H9 (cell line): ENCODE results near the gene DMAC2. TPM values are rescaled to one million over a fixed set of nuclear protein-coding genes. Genes with fewer than 3 reads are reported as not detected.

Source experiments
- DNase-seq: peaks from one replicate; pipeline ENCODE4 v3.0.0-alpha.2; 2017
- H2AFZ ChIP-seq: one replicate; pipeline ENCODE4 v1.6.1; 2013; ENCODE audit warnings: mild to moderate bottlenecking, low read length, control low read depth, moderate library complexity
- H2AK5ac ChIP-seq: 2 replicates; pipeline ENCODE4 v1.6.1; 2013; ENCODE audit warnings: low read length, control low read depth, mixed read lengths; ENCODE audit not compliant: insufficient read length
- H2BK120ac ChIP-seq: one replicate; pipeline ENCODE4 v1.6.1; 2013; ENCODE audit warnings: low read depth, mild to moderate bottlenecking, low read length, control low read depth, inconsistent platforms; ENCODE audit not compliant: poor library complexity, severe bottlenecking
- H2BK12ac ChIP-seq: 2 replicates; pipeline ENCODE4 v1.6.1; 2013; ENCODE audit warnings: low read length, control low read depth, mixed read lengths, low read depth; ENCODE audit not compliant: insufficient read length
- H2BK15ac ChIP-seq: 2 replicates; pipeline ENCODE4 v1.6.1; 2013; ENCODE audit warnings: low read depth, low read length, control low read depth
- H2BK20ac ChIP-seq: one replicate; pipeline ENCODE4 v1.6.1; 2013; ENCODE audit warnings: low read depth, mild to moderate bottlenecking, low read length, control low read depth, inconsistent platforms; ENCODE audit not compliant: poor library complexity, severe bottlenecking
- H2BK5ac ChIP-seq: 2 replicates; pipeline ENCODE4 v1.6.1; 2013; ENCODE audit warnings: low read length, control low read depth, mixed read lengths; ENCODE audit not compliant: insufficient read length
- H3K14ac ChIP-seq: 2 replicates; pipeline ENCODE4 v1.6.1; 2013; ENCODE audit warnings: low read length, control low read depth; ENCODE audit not compliant: insufficient read depth
- H3K18ac ChIP-seq: 2 replicates; pipeline ENCODE4 v1.6.1; 2013; ENCODE audit warnings: low read depth, mild to moderate bottlenecking, mixed read lengths, low read length, control low read depth; ENCODE audit not compliant: insufficient read length
- H3K23ac ChIP-seq: 2 replicates; pipeline ENCODE4 v1.6.1; 2013; ENCODE audit warnings: low read length, control low read depth, mixed read lengths, low read depth; ENCODE audit not compliant: insufficient read length
- H3K23me2 ChIP-seq: 2 replicates; pipeline ENCODE4 v1.6.1; 2013; ENCODE audit warnings: low read depth, mild to moderate bottlenecking, mixed read lengths, low read length, control low read depth; ENCODE audit not compliant: insufficient read length, poor library complexity, severe bottlenecking
- H3K27ac ChIP-seq: 2 replicates; pipeline ENCODE4 v1.5.1; 2013; ENCODE audit warnings: low read length, control low read depth, mixed read lengths, low read depth; ENCODE audit not compliant: insufficient read length
- H3K27me3 ChIP-seq: 2 replicates; pipeline ENCODE4 v1.6.1; 2013; ENCODE audit warnings: low read length, control low read depth, inconsistent platforms; ENCODE audit not compliant: insufficient read depth
- H3K4ac ChIP-seq: 2 replicates; pipeline ENCODE4 v1.6.1; 2013; ENCODE audit warnings: low read depth, mild to moderate bottlenecking, control low read depth, inconsistent platforms, low read length, moderate library complexity
- H3K4me1 ChIP-seq: 2 replicates; pipeline ENCODE4 v1.6.1; 2013; ENCODE audit warnings: low read length, control low read depth, inconsistent platforms; ENCODE audit not compliant: insufficient read depth
- H3K4me2 ChIP-seq: 2 replicates; pipeline ENCODE4 v1.6.1; 2013; ENCODE audit warnings: low read length, control low read depth, mixed read lengths; ENCODE audit not compliant: insufficient read length, insufficient read depth
- H3K56ac ChIP-seq: 2 replicates; pipeline ENCODE4 v1.6.1; 2013; ENCODE audit warnings: low read depth, mild to moderate bottlenecking, mixed read lengths, low read length, control low read depth; ENCODE audit not compliant: insufficient read length
- H3K79me1 ChIP-seq: 2 replicates; pipeline ENCODE4 v1.6.1; 2013; ENCODE audit warnings: low read depth, mild to moderate bottlenecking, moderate library complexity, low read length, control low read depth, inconsistent platforms; ENCODE audit not compliant: insufficient read depth, poor library complexity, severe bottlenecking
- H3K79me2 ChIP-seq: 2 replicates; pipeline ENCODE4 v1.6.1; 2013; ENCODE audit warnings: low read length, control low read depth, inconsistent platforms; ENCODE audit not compliant: insufficient read depth
- H3K9ac ChIP-seq: 2 replicates; pipeline ENCODE4 v1.6.1; 2013; ENCODE audit warnings: low read length, control low read depth, mixed read lengths; ENCODE audit not compliant: insufficient read length; ENCODE audit errors: extremely low read depth
- H3K9me3 ChIP-seq: one replicate; pipeline ENCODE4 v1.6.1; 2013; ENCODE audit warnings: low read depth, low read length, inconsistent platforms; ENCODE audit not compliant: control insufficient read depth
- H3T11ph ChIP-seq: one replicate; pipeline ENCODE4 v1.6.1; 2013; ENCODE audit warnings: mild to moderate bottlenecking, low read length, control low read depth, inconsistent platforms
- H4K20me1 ChIP-seq: one replicate; pipeline ENCODE4 v1.6.1; 2013; ENCODE audit not compliant: control insufficient read depth, insufficient read length, insufficient read depth
- H4K5ac ChIP-seq: 2 replicates; pipeline ENCODE4 v1.6.1; 2013; ENCODE audit warnings: low read depth, mild to moderate bottlenecking, mixed read lengths, low read length, control low read depth; ENCODE audit not compliant: insufficient read length
- H4K8ac ChIP-seq: replicated peaks from 2 replicates; pipeline ENCODE4 v1.6.1; 2013; ENCODE audit warnings: low read length, control low read depth, mixed read lengths, low read depth; ENCODE audit not compliant: insufficient read length
- H4K91ac ChIP-seq: 2 replicates; pipeline ENCODE4 v1.6.1; 2013; ENCODE audit warnings: low read depth, mild to moderate bottlenecking, moderate library complexity, mixed read lengths, low read length, control low read depth; ENCODE audit not compliant: insufficient read length
- H3K27ac Mint-ChIP-seq, 3 experiments: 2 replicates in 2 of 3; 3 replicates in 1 of 3; pipeline ENCODE4 v1.8.0; 2020 to 2021; ENCODE audit warnings: mixed read lengths in 3 of 3, mild to moderate bottlenecking in 1 of 3, moderate library complexity in 1 of 3
- H3K27me3 Mint-ChIP-seq: 2 replicates; pipeline ENCODE4 v1.8.0; 2021; ENCODE audit warnings: low read depth, mild to moderate bottlenecking, moderate library complexity, mixed read lengths
- H3K36me3 Mint-ChIP-seq, 3 experiments: 2 replicates in 2 of 3; 3 replicates in 1 of 3; pipeline ENCODE4 v1.8.0; 2020 to 2021; ENCODE audit warnings: low read depth in 3 of 3, mixed read lengths in 3 of 3; ENCODE audit not compliant: insufficient read depth in 1 of 3
- H3K4me1 Mint-ChIP-seq, 2 experiments: 2 replicates each; pipeline ENCODE4 v1.8.0; 2020; ENCODE audit warnings: mixed read lengths in 2 of 2
- H3K4me3 Mint-ChIP-seq, 2 experiments: 2 replicates in 1 of 2; 3 replicates in 1 of 2; pipeline ENCODE4 v1.8.0; 2020 to 2021; ENCODE audit warnings: mild to moderate bottlenecking in 2 of 2, mixed read lengths in 2 of 2, moderate library complexity in 1 of 2
- H3K9me3 Mint-ChIP-seq, 2 experiments: 2 replicates in 1 of 2; 3 replicates in 1 of 2; pipeline ENCODE4 v1.8.0; 2020; ENCODE audit warnings: mild to moderate bottlenecking in 2 of 2, mixed read lengths in 2 of 2, moderate library complexity in 1 of 2
- WGBS: extraction: QIAGEN DNeasy Blood & Tissue Kit; methylation state at CpG from one replicate; pipeline ENCODE4 v1.1.7; 2013; ENCODE audit warnings: missing lambda C conversion rate, low lambda C conversion rate, mixed read lengths; ENCODE audit not compliant: insufficient read length; ENCODE audit errors: extremely low coverage; 5-methylcytosine and 5-hydroxymethylcytosine counted together
- total RNA-seq: library from RNA; stranded (reverse); gene quantifications from 2 replicates; pipeline ENCODE4 v1.2.1, GENCODE V29; 2021
- TF ChIP-seq, protein P1 (sequence below): fragments of 200-600 bp; sonication (generic); conservative IDR thresholded peaks from 3 replicates; pipeline ENCODE4 v1.8.0; 2021; ENCODE audit warnings: antibody characterized with exemption, mild to moderate bottlenecking

Gene DMAC2
- total RNA-seq, 1 experiment from 2014 or later, result 70.5 TPM

DNA sequence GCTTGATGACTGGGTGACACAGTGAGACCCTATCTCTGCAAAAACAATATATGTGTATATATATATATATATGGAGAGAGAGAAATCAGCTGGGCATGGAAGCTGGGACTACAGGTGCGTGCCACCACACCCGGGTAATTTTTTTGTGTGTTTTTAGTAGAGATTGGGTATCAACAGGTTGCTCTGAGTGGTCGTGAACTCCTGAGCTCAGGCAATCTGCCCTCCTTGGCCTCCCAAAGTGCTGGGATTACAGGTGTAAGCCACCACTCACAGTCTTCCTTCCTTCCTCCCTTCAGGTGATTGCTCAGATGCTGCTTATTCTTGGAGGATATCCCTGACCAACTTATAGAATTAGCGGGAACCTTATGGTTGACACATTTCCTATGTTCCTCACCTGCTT lies 45.1 kb upstream of the DMAC2 start:
- no peaks in the 10 kb centered on the region for H3K4me1 ChIP-seq
- Mint-ChIP-seq H3K9me3 (peaks cover 78 to 90% of the 10 kb centered on the region in 2 experiments), H3K4me3 (no peak overlapping the region), H3K36me3 (peaks cover 0 to 19% (median 3%) of the 10 kb centered on the region in 3 experiments; a peak in 3 of 7 replicates), H3K27ac (no peak overlapping the region), H3K27me3 (no peaks in the 10 kb centered on the region; the same call in 1 of the 2 replicates), H3K4me1 (no peaks in the 10 kb centered on the region)
- H4K5ac ChIP-seq, result no peak overlapping the region
- no peak overlapping the region for H2BK5ac ChIP-seq
- no peak overlapping the region for H2BK20ac ChIP-seq
- no peak overlapping the region for H3K4me2 ChIP-seq
- no peak overlapping the region for H3K56ac ChIP-seq
- peaks cover 44% of the 10 kb centered on the region for H3K9me3 ChIP-seq
- no peak overlapping the region for H3K23ac ChIP-seq
- H3K18ac ChIP-seq, result no peak overlapping the region
- no peak overlapping the region for H2BK12ac ChIP-seq
- H4K91ac ChIP-seq, result no peak overlapping the region
- H3K27me3 ChIP-seq, result no peaks in the 10 kb centered on the region
- H3K79me2 ChIP-seq, result no peaks in the 10 kb centered on the region
- H3K9ac ChIP-seq, result no peak overlapping the region
- no peak overlapping the region for H3K14ac ChIP-seq
- H3T11ph ChIP-seq, result no peak overlapping the region
- H3K27ac ChIP-seq, result no peak overlapping the region
- H2AK5ac ChIP-seq, result no peak overlapping the region
- H4K20me1 ChIP-seq, result no peaks in the 10 kb centered on the region
- no peak overlapping the region for H2AFZ ChIP-seq
- H4K8ac ChIP-seq, result no peak overlapping the region
- H3K4ac ChIP-seq, result no peak overlapping the region
- H2BK15ac ChIP-seq, result no peak overlapping the region
- DNase-seq, result no peak
- no peaks in the 10 kb centered on the region for H3K79me1 ChIP-seq
- TF ChIP-seq, protein P1, sequence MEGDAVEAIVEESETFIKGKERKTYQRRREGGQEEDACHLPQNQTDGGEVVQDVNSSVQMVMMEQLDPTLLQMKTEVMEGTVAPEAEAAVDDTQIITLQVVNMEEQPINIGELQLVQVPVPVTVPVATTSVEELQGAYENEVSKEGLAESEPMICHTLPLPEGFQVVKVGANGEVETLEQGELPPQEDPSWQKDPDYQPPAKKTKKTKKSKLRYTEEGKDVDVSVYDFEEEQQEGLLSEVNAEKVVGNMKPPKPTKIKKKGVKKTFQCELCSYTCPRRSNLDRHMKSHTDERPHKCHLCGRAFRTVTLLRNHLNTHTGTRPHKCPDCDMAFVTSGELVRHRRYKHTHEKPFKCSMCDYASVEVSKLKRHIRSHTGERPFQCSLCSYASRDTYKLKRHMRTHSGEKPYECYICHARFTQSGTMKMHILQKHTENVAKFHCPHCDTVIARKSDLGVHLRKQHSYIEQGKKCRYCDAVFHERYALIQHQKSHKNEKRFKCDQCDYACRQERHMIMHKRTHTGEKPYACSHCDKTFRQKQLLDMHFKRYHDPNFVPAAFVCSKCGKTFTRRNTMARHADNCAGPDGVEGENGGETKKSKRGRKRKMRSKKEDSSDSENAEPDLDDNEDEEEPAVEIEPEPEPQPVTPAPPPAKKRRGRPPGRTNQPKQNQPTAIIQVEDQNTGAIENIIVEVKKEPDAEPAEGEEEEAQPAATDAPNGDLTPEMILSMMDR, result no peak
- no peak overlapping the region for H2BK120ac ChIP-seq
- H3K23me2 ChIP-seq, result no peaks in the 10 kb centered on the region
- no CpG with 5 or more reads among the region's 4 CpGs for WGBS
